Esophagus muscularis mucosa (tissue), 4 donors: ENCODE data around the gene AMIGO3. TPM values are rescaled to one million over a fixed set of nuclear protein-coding genes. Genes with fewer than 3 reads are reported as not detected.

Experiments used
- DNase-seq: peaks from one replicate; pipeline ENCODE4 v3.0.0-alpha.2; 2017; ENCODE audit errors: extremely low spot score
- H3K27ac ChIP-seq, 4 donors: fragments of 200-600 bp; sonication (generic); replicated peaks in 1 of 4; 1 replicate in 3 of 4; 2 replicates in 1 of 4; pipeline ENCODE4 v1.5.1; 2016 to 2019; ENCODE audit warnings: mild to moderate bottlenecking in 1 of 4
- H3K27me3 ChIP-seq, 4 donors: fragments of 200-600 bp; sonication (generic); one replicate each; pipeline versions ENCODE4 v1.5.1 to v1.6.0; 2016 to 2019
- H3K36me3 ChIP-seq, 4 donors: fragments of 200-600 bp; sonication (generic); one replicate each; pipeline ENCODE4 v1.5.1; 2016 to 2019
- H3K4me1 ChIP-seq, 4 donors: fragments of 200-600 bp; sonication (generic); one replicate each; pipeline ENCODE4 v1.5.1; 2016 to 2019
- H3K4me3 ChIP-seq, 4 donors: fragments of 200-600 bp; sonication (generic); 1 replicate in 2 of 4; 2 replicates in 2 of 4; pipeline ENCODE4 v1.5.1; 2016 to 2019; ENCODE audit warnings: mild to moderate bottlenecking in 4 of 4, moderate library complexity in 1 of 4
- H3K9me3 ChIP-seq, 4 donors: fragments of 200-600 bp; sonication (generic); 1 replicate in 3 of 4; 2 replicates in 1 of 4; pipeline ENCODE4 v1.5.1; 2016 to 2019
- CTCF ChIP-seq, 3 experiments: fragments of 200-600 bp in 2 of 3; fragments of 450-650 bp in 1 of 3; sonication (generic) in 2 of 3; IDR thresholded peaks; one replicate each; pipeline ENCODE4 v1.5.1; 2017 to 2019; ENCODE audit warnings: antibody characterized with exemption in 3 of 3, mild to moderate bottlenecking in 2 of 3, moderate library complexity in 1 of 3
- EP300 ChIP-seq: sonication (generic); formaldehyde crosslinking; IDR thresholded peaks from one replicate; pipeline ENCODE4 v1.6.1; 2017; ENCODE audit warnings: antibody characterized with exemption
- POLR2A ChIP-seq: fragments of 450-650 bp; IDR thresholded peaks from one replicate; pipeline ENCODE4 v1.6.1; 2017; ENCODE audit warnings: antibody characterized with exemption, moderate library complexity, mild to moderate bottlenecking, low read depth
- POLR2AphosphoS5 ChIP-seq, 2 donors: sonication (generic); formaldehyde crosslinking; IDR thresholded peaks; one replicate each; pipeline ENCODE4 v1.6.1; 2017; ENCODE audit warnings: antibody characterized with exemption in 2 of 2
- WGBS: methylation state at CpG from one replicate; pipeline ENCODE4 v1.1.5; 2018; 5-methylcytosine and 5-hydroxymethylcytosine counted together
- intact Hi-C: fragments of 100-400 bp; cut with DNase I; formaldehyde crosslinking; loops from one replicate; pipeline ENCODE4 v1.15.1; 2023
- total RNA-seq, 4 donors: library from RNA; depleted of rRNA; stranded (reverse); fragments of >200 nt; gene quantifications; one replicate each; pipeline versions ENCODE4 v1.1.0 to v1.2.1, GENCODE V29; 2016

AMIGO3 gene
- total RNA-seq, 4 donors from 2014 or later = 1.2 to 1.7 TPM; not detected in 2

- Histone ChIP-seq H3K4me1 (no peaks in the 10 kb centered on the region), H3K36me3 (peaks cover 53 to 99% (median 79%) of the 10 kb centered on the region in 4 donors), H3K9me3 (no peaks in the 10 kb centered on the region), H3K27ac (no peak overlapping the region), H3K4me3 (no peak overlapping the region), H3K27me3 (no peaks in the 10 kb centered on the region)
- no peak for DNase-seq
- no peak for TF ChIP-seq CTCF (IDR thresholded peaks at IDR 0.05)
- no peak for TF ChIP-seq EP300
- no peak for TF ChIP-seq POLR2A
- no peak for TF ChIP-seq POLR2AphosphoS5 (IDR thresholded peaks at IDR 0.05)
- WGBS = 86% methylated on average over 1 of the region's 1 CpG
- intact Hi-C loops = no loop called here
Observed at GRCh38 chr3:49733551-49733950, 14.1 kb upstream of the AMIGO3 start.

GRCh38 chr3:49732597-49732996 is 13.1 kb upstream of the AMIGO3 start:
- Histone ChIP-seq H3K27ac (no peak overlapping the region), H3K36me3 (peaks cover 55 to 99% (median 80%) of the 10 kb centered on the region in 4 donors), H3K27me3 (no peaks in the 10 kb centered on the region), H3K9me3 (no peaks in the 10 kb centered on the region), H3K4me3 (no peak overlapping the region), H3K4me1 (no peaks in the 10 kb centered on the region)
- TF ChIP-seq POLR2AphosphoS5 (IDR thresholded peaks at IDR 0.05) (no peak), EP300 (no peak), CTCF (IDR thresholded peaks at IDR 0.05) (no peak), POLR2A (no peak)
- no peak for DNase-seq
- intact Hi-C loops = no loop called here
- WGBS = 90% methylated on average over 10 of the region's 11 CpGs

- intact Hi-C loops = no loop called here
- H3K4me1 ChIP-seq = peaks cover under 1 to 5% (median 1%) of the 10 kb centered on the region in 4 donors
- H3K27me3 ChIP-seq = no peaks in the 10 kb centered on the region
- H3K9me3 ChIP-seq = no peaks in the 10 kb centered on the region
- 97% methylated on average over 4 of the region's 4 CpGs for WGBS
- TF ChIP-seq POLR2AphosphoS5 (IDR thresholded peaks at IDR 0.05) (no peak), CTCF (IDR thresholded peaks at IDR 0.05) (no peak), POLR2A (no peak)
- H3K36me3 ChIP-seq = peaks cover 40 to 99% (median 83%) of the 10 kb centered on the region in 4 donors
- no peak for DNase-seq
- H3K27ac ChIP-seq = no peak overlapping the region
- H3K4me3 ChIP-seq = no peak overlapping the region
Observed at GRCh38 chr3:49729966-49730609, 10.6 kb upstream of the AMIGO3 start.

DNA sequence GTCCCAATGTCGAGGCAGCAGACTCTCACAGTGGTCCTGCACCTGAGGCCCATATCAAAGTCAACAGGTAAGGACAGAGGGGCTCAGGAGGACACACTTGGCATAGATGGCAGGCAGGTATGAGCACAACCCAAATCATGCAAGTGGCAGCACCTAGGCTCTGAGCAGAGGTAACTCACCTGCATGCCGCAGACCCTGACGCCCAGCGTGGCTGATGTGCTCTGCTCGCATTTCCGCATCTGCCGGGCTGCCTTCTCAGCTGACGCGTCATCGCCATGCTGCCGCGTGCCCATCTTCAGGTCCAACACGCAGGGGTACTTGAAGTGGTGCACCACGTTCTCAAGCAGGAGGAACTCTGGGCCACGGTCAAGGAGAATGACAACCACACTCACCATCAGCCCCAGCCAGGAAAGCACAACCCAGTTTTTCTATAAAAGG is 8.5 kb upstream of the AMIGO3 start:
- intact Hi-C loops = no loop called here
- Histone ChIP-seq H3K36me3 (peaks cover 30 to 79% (median 70%) of the 10 kb centered on the region in 4 donors), H3K9me3 (no peaks in the 10 kb centered on the region), H3K27me3 (no peaks in the 10 kb centered on the region), H3K27ac (no peak overlapping the region), H3K4me1 (peaks cover 12 to 21% (median 17%) of the 10 kb centered on the region in 4 donors), H3K4me3 (no peak overlapping the region)
- WGBS = 98% methylated on average over 15 of the region's 15 CpGs
- TF ChIP-seq POLR2AphosphoS5 (IDR thresholded peaks at IDR 0.05) (no peak), POLR2A (no peak), CTCF (IDR thresholded peaks at IDR 0.05) (no peak), EP300 (no peak)
- DNase-seq = no peak
